HG02642 (cell line): ENCODE results near the gene PNP.

Source experiments
- ATAC-seq: cut with Tn5 transposase; IDR thresholded peaks from one replicate; pipeline ENCODE4 v1.9.1; 2021; ENCODE audit warnings: mild to moderate bottlenecking; ENCODE audit not compliant: unreplicated experiment, poor library complexity

The PNP gene

DNA sequence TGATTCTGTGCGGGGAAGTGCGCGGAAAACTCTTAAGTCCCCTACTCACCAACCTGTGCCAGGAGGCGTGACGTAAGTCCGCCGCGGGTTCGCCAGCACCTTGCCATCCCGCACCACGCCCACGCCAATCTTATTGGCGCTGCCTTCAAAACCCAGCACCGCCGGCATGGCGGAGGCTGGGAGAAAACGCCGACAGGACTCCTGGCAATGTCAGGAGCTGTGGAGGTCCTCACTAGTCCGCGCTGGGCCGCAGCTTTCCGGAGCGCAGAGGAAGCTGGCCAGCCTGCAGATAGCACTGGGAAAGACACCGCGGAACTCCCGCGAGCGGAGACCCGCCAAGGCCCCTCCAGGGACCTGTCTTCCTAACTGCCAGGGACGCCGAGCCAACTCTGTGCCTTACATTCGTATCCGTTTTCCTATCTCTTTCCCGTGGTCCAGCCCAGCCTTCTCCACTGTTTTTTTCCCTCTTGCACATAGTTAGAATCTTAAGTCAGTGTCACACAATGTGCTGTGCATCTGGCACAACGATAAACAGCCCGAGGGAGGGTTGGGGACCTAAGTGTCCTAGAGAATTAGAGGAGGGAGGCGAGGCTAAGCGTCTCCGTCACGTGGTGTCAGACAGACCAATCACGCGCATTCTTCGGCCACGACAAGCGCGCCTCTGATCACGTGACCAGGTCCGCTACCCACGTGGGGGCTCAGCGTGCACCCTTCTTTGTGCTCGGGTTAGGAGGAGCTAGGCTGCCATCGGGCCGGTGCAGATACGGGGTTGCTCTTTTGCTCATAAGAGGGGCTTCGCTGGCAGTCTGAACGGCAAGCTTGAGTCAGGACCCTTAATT is 14.5 kb upstream of the PNP start, which contains the start of the genes APEX1 and OSGEP:
TSS of gene APEX1 (plus strand) at position 711 of the 839 bp plus-strand sequence. CDS start 420 bp downstream, outside the sequence.
TSS of gene OSGEP (minus strand) at position 297 of the 839 bp plus-strand sequence. CDS start at position 168, 129 bp downstream.
- ATAC-seq, result peak; percentile 92

DNA sequence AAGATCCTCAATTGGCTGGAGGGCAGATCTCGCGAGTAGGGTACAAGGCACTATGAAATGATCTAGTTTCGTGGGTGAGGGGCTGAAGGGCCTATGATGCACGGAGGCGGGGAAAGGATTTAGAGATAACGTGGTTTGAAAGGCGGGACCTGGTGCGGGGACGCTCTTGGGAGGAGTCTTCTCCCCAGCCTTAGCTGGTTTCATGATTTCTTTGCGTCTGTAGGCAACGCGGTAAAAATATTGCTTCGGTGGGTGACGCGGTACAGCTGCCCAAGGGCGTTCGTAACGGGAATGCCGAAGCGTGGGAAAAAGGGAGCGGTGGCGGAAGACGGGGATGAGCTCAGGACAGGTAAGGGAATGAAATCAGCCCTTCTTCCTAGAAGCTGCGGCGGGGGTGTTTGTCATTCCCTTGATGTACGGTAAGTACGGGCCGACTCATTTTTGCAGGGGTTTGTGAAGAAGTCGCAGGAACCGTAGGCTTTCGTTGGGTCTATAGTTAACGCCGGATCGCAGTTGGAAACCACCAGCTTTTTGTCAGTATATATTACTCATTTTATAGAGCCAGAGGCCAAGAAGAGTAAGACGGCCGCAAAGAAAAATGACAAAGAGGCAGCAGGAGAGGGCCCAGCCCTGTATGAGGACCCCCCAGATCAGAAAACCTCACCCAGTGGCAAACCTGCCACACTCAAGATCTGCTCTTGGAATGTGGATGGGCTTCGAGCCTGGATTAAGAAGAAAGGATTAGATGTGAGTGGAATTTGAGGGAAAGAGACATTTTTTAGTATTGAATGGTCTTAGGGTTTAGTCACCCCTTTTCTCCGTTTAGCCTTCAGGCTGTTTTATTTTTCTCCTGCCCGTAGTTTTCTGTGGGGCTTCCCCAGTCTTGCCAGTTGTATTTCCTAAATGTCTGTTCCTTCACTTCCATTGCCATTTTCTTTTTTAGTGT is 13.6 kb upstream of the PNP start:
- ATAC-seq, result peak; percentile 60

DNA sequence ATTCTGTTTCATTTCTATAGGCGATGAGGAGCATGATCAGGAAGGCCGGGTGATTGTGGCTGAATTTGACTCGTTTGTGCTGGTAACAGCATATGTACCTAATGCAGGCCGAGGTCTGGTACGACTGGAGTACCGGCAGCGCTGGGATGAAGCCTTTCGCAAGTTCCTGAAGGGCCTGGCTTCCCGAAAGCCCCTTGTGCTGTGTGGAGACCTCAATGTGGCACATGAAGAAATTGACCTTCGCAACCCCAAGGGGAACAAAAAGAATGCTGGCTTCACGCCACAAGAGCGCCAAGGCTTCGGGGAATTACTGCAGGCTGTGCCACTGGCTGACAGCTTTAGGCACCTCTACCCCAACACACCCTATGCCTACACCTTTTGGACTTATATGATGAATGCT is 12.2 kb upstream of the PNP start:
- no peak for ATAC-seq

DNA sequence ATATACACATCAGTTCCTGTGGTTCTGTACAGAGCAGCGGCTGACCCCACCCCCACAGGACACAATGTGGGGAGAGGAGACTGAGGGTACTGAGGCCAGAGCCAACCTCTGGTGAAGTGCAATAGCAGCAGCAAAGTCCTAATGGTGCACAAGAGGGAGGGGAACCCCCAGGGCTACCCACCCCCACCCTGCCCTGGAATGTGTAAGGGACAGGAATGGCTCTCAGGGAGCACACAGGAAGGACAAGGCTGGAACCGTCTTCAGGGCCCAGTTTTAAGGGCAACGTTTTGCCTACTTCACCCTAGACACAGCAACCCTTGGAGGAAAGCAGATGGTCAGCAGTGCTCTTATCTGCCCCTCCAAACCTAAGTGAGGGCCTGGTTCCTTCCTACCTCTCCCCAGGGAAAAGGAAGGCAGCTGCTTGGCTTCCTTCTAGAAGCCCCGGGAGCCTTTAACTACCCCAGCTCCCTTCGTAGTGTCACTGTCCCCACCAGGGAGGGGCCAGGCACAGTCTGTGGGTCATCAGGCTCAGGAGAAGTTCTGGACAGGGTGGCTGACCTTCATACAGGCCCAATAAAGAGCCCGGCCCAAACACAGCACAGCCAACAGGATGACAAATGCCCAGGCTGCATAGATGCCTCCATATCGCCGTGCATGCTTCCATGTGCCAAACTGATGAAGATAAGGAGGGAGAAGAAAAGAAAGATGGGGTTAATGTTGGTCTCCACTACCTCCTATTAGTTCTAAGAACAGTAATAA is 11.0 kb upstream of the PNP start:
- no peak for ATAC-seq

DNA sequence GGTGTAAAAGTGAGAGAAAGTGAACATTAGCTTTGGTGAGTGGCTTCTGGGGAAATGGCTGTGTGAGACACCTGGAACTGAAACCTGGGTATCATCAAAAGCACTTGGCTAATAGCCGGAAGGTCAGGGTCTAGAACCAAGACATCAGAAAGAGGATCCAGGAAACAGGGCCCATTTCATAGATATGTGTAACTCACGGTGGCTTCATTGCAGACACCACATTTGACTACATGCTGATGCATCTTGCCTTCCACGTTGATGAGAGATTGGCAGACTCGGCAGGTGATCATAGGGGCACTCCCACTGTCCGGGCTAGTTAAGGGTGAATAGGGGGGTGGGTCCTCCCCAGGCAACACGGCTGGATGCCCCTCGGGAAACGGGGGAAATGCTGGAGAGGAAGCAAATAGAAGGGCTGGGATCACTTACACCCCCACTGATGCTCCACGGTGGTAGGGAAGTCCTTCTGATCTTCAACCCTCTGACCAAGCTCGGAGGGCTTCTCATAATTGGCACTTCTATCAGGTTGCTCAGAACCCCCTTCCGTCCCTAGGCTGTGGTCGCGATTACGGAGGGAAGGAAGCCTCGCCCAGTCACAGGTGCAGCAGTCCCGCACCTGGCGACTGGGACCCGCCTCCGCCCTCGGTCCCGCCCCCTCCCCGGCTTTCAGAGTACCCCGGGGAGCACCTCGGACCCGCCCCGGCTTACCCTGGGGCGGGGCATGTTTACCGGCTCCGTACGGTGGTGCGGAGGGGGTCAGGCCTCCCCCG is 8.6 kb upstream of the PNP start:
- peak; percentile 9 for ATAC-seq

DNA sequence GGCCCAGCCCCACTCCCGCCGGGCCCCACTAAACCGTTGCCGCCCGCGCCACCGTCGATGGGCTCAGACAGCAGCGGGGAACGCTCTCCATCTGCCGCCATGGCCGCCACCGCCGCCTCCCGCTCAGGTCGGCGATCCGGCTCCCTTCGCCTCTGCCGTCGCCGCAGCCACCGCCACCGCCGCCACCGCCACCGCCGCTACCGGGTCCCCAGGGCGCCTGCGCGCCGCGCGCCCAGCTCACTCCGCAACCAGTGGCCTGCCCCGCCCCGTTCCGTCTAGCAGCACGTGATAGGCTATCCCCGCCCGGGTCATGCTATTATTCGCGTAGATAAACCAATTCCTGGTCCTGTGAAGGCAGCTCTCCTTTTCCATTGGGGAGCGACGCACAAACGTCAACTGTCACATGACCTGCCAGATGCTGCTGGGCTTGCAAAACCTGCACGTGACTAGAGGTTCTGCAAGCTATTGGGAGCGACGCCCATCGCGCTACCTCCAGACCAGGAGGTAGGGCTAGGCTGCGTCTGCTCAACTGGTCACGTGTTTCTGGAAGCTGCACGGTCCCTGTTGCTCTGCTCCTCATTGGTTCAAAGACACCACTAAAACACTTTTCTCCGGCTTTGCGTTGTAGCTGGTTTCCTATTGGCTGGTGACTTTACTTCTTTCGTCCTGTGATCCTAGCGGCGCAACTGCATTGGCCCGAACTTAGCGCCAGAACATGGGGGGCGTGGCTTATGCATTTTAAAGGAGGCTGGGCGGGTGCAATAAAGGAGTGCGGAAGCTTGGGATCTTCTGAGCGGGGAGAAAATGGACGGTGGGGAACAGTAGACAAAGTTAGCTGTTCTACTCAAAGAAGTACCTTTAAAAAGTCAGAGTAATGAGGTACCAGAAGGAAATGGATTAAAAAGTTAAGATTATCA is 7.7 kb upstream of the PNP start, which contains the start of gene PIP4P1:
TSS of gene PIP4P1 (minus strand) at position 210 of the 917 bp plus-strand sequence. CDS start at position 101, 109 bp downstream.
- peak; percentile 94 for ATAC-seq

DNA sequence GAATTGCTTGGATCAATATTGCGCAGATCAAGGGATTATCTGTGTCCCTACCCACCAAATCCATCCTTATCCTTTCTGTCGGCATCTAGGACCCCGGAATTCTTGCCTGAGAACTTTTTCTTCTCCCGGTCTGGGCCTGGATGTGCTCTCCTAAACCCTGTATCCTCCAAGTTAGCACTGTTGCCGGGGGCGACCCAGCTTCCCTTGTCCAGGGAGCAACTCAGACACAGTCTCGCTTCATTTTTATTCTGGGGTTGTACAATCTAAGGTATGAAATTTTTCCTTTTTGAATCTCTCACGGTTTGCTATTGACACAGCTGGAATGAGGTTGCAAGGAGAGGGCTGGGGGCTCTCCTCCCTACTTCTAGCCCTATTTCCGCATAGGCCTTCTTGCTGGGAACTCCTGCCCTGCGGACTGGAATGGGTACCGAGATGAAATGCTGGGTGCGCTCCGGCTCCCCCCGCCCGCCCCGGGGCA is 403 bp upstream of the PNP start:
- peak; percentile 7 for ATAC-seq

DNA sequence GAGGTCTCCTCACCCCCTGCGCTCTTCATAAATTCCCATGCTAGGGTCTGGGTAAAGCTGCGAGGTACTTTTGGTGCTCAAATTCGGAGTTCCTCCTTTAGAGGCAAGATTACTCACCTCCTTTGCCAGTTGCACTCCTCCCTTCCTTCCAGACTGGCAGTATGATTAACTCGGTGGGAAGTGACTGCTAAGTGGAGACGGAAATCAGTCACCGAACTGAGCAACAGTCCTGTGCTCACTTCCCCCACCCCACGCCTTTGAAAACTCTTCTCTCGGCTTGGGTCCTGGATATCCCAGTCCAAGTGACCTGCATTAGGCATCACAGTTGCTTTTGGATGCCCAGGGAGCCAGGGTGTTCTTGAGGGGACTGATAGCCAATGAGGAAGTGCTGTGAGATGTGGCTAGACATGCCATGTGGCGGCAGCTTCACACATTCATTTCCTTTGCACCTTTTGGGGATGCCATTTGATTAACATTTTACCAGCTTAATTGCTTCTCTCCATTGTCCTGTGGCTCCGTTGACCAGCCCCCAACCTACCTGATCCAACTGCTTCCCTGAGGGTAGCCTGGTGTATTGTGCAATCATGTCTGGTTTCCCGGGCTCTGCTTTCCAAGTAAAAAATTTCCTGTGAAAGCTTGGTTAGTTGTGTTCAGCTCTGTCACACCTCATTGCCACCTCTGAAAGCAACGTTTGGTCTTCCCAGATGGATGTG is 840 bp downstream of the PNP start:
- peak; percentile 46 for ATAC-seq

DNA sequence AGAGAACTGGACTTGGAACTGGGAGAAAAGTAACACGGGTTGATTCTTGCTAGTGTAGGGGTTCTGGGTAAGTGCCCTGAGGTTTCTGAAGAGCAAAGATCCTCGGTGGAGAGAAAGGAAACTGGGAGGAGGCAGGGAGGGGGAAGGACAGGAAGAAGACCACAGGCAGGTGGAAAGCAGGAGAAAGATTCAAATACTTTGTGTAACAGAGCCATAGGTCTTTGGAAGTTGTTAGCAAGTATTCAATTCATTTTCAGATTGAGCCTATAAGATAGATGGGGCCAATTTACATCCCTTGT is 1.3 kb downstream of the PNP start:
- no peak for ATAC-seq

DNA sequence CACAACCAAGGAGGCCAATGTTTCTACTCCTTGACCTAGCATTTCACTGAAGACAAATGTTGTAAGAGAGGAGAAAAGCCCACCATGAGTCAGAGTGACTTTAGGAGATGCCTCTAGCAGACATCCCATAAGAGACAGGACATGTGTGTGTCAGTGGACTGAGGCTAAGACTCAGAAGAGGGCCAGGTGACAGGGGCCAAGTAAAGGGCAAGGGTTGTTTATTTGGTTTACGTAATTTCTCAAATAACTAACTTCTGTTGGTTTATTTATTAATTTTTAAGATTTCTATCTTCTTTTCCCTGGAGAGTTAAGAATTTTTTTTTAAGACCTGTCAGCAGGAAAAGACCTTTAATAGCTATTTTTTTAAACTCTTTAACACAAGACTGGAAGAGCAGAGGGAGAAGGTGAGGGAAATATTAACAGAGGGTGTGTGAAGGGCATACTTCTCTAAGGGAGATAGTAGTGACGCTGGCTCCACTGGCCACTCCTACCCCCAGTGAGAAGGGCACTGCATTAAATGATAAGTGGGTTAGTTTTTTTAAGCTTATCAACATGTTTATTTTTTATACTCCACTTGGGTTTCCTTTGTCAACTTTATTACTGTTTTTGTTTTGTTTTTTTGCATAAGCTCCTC is 3.4 kb downstream of the PNP start:
- no peak for ATAC-seq

DNA sequence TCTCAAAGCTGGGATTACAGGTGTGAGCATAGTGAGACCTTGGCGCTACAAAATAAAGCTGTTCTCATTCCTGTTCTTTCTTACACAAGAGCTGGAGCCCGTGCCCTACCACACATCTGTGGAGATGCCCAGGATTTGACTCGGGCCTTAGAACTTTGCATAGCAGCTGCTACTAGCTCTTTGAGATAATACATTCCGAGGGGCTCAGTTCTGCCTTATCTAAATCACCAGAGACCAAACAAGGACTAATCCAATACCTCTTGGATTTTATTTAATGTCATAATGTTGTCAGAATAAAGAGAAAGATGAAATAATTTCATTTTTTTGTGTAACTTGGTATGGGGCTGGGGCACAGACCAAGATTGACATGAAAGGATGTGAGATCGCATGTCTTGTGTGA is 7.6 kb downstream of the PNP start:
- no peak for ATAC-seq

DNA sequence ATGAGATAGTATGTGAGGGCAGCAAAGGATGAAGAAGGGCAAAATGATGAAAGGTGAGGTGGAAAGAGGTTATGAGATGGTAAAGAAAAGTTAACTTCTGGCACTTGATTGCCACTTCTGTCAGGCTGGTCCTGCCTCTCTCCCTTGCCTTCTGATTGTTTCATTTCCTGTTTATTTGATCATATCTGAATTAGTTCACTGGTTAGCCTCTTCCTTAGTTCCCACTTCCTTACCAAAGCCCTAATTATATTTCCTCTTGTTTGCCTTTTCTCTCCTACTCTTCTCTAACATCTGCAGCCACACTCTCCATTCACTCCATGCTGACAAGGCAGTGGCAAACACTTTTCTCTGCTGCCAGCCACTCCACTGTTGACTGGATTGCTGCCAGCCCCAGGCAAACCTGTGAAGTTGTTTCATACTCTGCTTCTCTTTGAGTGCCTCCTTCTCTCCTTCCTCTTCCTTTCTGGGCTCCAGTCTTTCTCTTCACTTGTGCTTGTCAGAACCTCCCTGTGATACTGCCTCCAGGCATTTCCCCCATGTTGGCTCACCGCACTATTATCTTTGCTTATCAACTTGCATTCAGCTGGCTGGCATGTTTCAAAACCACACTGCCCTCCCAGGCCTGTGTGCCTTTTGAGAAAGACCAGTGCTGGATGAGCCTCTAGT is 8.1 kb downstream of the PNP start:
- ATAC-seq, result no peak

DNA sequence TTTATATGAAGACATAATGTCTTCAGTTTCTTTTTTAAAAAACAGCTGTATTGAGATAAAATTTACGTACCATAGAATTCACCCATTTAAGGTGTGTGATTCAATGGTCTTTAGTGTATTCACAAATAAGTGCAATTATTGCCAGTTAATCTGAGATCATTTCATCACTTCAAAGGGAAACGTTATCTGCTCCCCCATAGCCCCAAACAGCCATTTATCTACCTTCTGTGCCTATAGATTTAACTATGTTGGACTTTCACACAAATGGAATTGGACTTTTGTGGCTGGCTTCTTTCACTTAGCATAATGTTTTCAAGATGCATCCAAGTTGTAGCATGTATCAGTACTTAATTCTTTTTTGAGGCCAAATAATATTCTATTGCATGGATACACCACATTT is 9.7 kb downstream of the PNP start:
- no peak for ATAC-seq

DNA sequence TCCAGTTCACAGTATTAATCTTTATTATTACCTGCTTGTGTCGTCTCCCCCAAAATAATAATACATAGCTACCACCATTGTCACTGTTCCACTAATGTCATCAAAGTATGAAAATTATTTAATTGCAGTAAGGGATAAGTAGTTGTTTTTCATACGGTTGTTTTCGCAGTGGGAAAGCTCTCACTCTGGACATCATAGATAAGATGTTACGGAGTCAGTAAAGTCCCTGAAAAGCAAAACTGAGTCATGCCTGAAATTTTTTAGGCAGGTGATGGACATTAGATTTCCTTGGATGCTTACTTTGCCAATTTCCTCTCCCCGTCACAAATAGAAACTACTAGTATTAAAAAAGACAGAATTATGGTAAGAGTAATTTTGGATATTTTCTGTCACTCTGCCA is 13.2 kb downstream of the PNP start:
- no peak for ATAC-seq

DNA sequence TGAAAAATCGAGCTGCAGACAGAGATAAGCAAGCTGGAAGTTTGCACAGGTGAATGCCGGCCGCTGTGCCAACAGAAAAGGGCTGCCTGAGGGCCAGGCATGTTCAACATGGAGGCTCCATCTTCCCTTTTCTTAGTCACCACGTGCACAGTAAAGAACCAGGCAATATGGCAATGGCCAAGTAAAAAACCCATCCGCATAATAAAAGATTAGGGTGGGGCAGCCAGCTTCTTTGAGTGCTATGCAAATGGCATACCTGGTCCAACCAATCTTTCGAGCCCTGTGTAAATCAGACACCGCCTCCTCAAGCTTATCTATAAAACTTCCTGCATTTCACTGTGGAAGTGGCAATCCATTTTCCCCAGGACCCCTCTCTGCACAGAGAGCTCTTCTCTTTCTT is 16.7 kb downstream of the PNP start:
- no peak for ATAC-seq

DNA sequence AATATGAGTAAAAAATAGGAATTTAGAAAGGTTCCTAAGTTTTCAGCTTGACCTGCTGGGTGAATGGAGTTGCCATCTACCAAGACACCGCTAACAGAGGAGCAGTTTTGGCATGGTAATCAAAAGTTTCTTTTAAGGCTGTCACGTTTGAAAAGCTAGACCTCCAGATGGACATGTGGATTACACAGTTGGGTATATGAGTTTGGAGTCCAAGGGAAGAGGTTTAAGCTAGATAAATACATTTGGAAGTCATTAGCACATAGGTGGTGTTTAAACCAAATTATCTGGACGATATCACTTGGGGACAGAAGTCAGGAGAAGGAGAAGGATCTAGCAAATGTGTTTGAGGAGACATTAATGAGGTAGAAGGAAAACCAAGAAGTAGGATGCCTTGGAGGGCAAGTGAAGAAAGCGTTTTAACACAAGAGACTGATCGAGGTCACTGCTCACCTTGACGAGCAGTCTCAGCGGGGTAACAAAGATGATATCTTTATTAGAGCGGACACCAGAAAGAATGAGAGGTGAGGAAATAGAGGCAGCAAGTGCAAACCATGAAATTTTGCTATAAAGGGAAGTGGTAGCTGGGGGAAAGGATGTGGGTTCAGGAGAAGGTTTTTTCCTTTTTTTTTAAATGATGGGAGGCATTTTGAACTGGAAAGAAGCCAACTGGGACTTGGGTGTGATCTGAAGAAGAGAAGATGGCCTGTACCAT is 17.6 kb downstream of the PNP start:
- no peak for ATAC-seq
